NB4 (cell line): ENCODE data around the gene COMMD7.

Source experiments
- POLR2A ChIP-seq: IDR thresholded peaks from 2 replicates; pipeline ENCODE4 v1.6.1; 2011; ENCODE audit warnings: mild to moderate bottlenecking; ENCODE audit not compliant: insufficient read length; ENCODE audit errors: extremely low read depth
- TF ChIP-seq, protein P1 (sequence below): IDR thresholded peaks from 2 replicates; pipeline ENCODE4 v1.6.1; 2011; ENCODE audit warnings: low read depth, low read length
- TF ChIP-seq, protein P2 (sequence below): IDR thresholded peaks from one replicate; pipeline ENCODE4 v1.5.1; 2012; ENCODE audit warnings: low read depth, low read length

DNA sequence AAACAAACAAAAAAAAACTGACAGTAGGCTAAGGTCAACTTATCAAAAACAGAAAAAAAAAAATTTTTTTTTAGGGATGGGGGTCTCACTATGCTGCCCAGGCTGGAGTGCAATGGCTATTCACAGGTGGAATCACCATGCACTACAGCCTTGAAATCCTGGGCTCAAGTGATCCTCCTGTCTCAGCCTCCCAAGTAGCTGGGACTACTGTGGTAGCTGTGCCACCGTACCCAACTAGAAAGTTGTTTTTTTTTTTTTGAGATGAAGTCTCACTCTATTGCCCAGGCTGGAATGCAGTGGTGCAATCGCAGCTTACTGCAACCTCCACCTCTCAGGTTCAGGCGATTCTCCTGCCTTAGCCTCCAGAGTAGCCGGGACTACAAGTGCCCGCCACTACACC, 2.1 kb downstream of the COMMD7 start:
- TF ChIP-seq, protein P1, sequence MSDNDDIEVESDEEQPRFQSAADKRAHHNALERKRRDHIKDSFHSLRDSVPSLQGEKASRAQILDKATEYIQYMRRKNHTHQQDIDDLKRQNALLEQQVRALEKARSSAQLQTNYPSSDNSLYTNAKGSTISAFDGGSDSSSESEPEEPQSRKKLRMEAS, result no peak
- TF ChIP-seq, protein P2, sequence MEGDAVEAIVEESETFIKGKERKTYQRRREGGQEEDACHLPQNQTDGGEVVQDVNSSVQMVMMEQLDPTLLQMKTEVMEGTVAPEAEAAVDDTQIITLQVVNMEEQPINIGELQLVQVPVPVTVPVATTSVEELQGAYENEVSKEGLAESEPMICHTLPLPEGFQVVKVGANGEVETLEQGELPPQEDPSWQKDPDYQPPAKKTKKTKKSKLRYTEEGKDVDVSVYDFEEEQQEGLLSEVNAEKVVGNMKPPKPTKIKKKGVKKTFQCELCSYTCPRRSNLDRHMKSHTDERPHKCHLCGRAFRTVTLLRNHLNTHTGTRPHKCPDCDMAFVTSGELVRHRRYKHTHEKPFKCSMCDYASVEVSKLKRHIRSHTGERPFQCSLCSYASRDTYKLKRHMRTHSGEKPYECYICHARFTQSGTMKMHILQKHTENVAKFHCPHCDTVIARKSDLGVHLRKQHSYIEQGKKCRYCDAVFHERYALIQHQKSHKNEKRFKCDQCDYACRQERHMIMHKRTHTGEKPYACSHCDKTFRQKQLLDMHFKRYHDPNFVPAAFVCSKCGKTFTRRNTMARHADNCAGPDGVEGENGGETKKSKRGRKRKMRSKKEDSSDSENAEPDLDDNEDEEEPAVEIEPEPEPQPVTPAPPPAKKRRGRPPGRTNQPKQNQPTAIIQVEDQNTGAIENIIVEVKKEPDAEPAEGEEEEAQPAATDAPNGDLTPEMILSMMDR, result no peak
- no peak for TF ChIP-seq POLR2A
